Fibroblast of lung (primary cell): Measurements from ENCODE around the gene HGS.

Experiments
- CTCF ChIP-seq, 2 donors: IDR thresholded peaks in 1 of 2; conservative IDR thresholded peaks in 1 of 2; 1 replicate in 1 of 2; 2 replicates in 1 of 2; pipeline ENCODE4 v1.5.1; 2011 to 2012; ENCODE audit warnings: low read length in 2 of 2, control low read depth in 1 of 2, inconsistent platforms in 1 of 2, low read depth in 1 of 2, mild to moderate bottlenecking in 1 of 2
- EZH2 ChIP-seq: IDR thresholded peaks from 2 replicates; pipeline ENCODE4 v1.5.1; 2012; ENCODE audit warnings: low read length, control low read depth, mild to moderate bottlenecking; ENCODE audit errors: missing control alignments

- no peak for TF ChIP-seq CTCF (conservative IDR thresholded peaks at IDR 0.05 in 1 of 2, IDR thresholded peaks at IDR 0.05 in 1 of 2; ENCODE audit: low read depth in 1 of 2, low read length in 2 of 2)
- TF ChIP-seq EZH2, result no peak
These were observed 26.9 kb downstream of the HGS start for GRCh38 chr17:81710514-81711308.
